Colonic mucosa (tissue), 4 donors: ENCODE data around the gene CTAG1A. TPM values are rescaled to one million over a fixed set of nuclear protein-coding genes. Genes with fewer than 3 reads are reported as not detected.
"Not testable (repeated sequence)": the region's sequence is repeated elsewhere in the genome, so short reads cannot be mapped to it uniquely, and the experiment has no call there.

Experiments used
- DNase-seq: peaks from one replicate; pipeline ENCODE4 v3.0.0-alpha.2; 2020
- H3K27ac ChIP-seq: fragments of 200-600 bp; one replicate; pipeline ENCODE4 v1.8.0; 2021
- H3K27me3 ChIP-seq: fragments of 200-600 bp; one replicate; pipeline ENCODE4 v1.8.0; 2021
- H3K36me3 ChIP-seq: fragments of 200-600 bp; one replicate; pipeline ENCODE4 v1.8.0; 2021
- H3K4me1 ChIP-seq: fragments of 200-600 bp; one replicate; pipeline ENCODE4 v1.8.0; 2021; ENCODE audit warnings: mild to moderate bottlenecking
- H3K4me3 ChIP-seq: fragments of 200-600 bp; one replicate; pipeline ENCODE4 v1.8.0; 2021
- H3K9ac ChIP-seq, 2 donors: one replicate each; pipeline ENCODE4 v1.7.0; 2013; ENCODE audit warnings: control low read depth in 2 of 2, low read depth in 2 of 2, low read length in 2 of 2
- H3K9me3 ChIP-seq: fragments of 200-600 bp; one replicate; pipeline ENCODE4 v1.8.0; 2021
- intact Hi-C: fragments of 100-400 bp; cut with DNase I; formaldehyde crosslinking; loops from one replicate; pipeline ENCODE4 v1.14.1; 2022
- total RNA-seq, 2 donors: library from RNA; stranded (reverse); fragmentation: NEBNext Ultra II Directional in 1 of 2; extraction: Animal tissue kit (Norgen Biotek cat#: 25700) in 1 of 2; gene quantifications; one replicate each; pipeline ENCODE4 v1.2.1, GENCODE V29; 2021
- TF ChIP-seq, protein P1 (sequence below): fragments of 200-600 bp; IDR thresholded peaks from one replicate; pipeline ENCODE4 v1.8.0; 2022; ENCODE audit warnings: antibody characterized with exemption, mild to moderate bottlenecking
- donor health status: healthy.
- donor health status: DM: no; HTN: no; CAD: no.
- donor health status: DM: no; HTN: no; CAD: no.

The CTAG1A gene
- total RNA-seq, 2 donors from 2014 or later, result not detected

DNA sequence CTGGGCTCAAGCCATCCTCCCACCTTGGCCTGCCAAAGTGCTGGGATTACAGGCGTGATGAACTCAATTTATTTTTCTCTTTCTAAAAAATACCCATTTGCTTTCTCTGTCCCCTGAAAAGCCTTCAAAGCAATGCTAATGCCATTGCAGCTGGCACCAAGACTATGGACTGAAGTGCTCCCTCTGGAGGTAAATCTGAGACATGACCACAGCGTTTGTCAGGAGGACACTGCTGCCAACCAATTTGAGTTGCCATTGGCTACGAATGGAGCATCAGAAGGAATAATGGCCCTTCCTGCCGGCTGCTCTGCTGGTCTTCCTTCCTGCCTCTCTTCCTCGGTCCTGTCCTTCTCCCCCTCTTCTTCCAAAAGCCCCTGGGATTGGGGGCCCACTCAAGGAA lies 9.9 kb upstream of the CTAG1A start:
- H3K4me3 ChIP-seq, DNase-seq: not testable (repeated sequence)

GRCh38 chrX:154582994-154583393 lies 1.9 kb upstream of the CTAG1A start:
- H3K27ac ChIP-seq, DNase-seq, H3K9me3 ChIP-seq, intact Hi-C loops, H3K27me3 ChIP-seq, H3K4me1 ChIP-seq, H3K36me3 ChIP-seq, H3K9ac ChIP-seq, H3K4me3 ChIP-seq: not testable (repeated sequence)

More for the DNA sequence above, 9.9 kb upstream of the CTAG1A start:
- H3K9me3 ChIP-seq, H3K27ac ChIP-seq, H3K27me3 ChIP-seq, H3K36me3 ChIP-seq, H3K9ac ChIP-seq, H3K4me1 ChIP-seq, intact Hi-C loops: not testable (repeated sequence)

- H3K9ac ChIP-seq, H3K9me3 ChIP-seq, intact Hi-C loops, H3K27ac ChIP-seq, H3K4me1 ChIP-seq, DNase-seq, H3K36me3 ChIP-seq, H3K4me3 ChIP-seq, H3K27me3 ChIP-seq: not testable (repeated sequence)
These were observed 5.5 kb downstream of the CTAG1A start for GRCh38 chrX:154590415-154590814.

- TF ChIP-seq, protein P1, sequence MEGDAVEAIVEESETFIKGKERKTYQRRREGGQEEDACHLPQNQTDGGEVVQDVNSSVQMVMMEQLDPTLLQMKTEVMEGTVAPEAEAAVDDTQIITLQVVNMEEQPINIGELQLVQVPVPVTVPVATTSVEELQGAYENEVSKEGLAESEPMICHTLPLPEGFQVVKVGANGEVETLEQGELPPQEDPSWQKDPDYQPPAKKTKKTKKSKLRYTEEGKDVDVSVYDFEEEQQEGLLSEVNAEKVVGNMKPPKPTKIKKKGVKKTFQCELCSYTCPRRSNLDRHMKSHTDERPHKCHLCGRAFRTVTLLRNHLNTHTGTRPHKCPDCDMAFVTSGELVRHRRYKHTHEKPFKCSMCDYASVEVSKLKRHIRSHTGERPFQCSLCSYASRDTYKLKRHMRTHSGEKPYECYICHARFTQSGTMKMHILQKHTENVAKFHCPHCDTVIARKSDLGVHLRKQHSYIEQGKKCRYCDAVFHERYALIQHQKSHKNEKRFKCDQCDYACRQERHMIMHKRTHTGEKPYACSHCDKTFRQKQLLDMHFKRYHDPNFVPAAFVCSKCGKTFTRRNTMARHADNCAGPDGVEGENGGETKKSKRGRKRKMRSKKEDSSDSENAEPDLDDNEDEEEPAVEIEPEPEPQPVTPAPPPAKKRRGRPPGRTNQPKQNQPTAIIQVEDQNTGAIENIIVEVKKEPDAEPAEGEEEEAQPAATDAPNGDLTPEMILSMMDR, result no peak
- Histone ChIP-seq H3K4me1 (no peaks in the 10 kb centered on the region), H3K9ac (no peak overlapping the region), H3K4me3 (no peak overlapping the region), H3K27me3 (no peaks in the 10 kb centered on the region), H3K36me3 (no peaks in the 10 kb centered on the region), H3K27ac (no peak overlapping the region), H3K9me3 (no peaks in the 10 kb centered on the region)
- intact Hi-C loops, result no loop called here
- no peak for DNase-seq
These were observed 7.6 kb downstream of the CTAG1A start for GRCh38 chrX:154592505-154592904.

- DNase-seq, result no peak
- H3K27me3 ChIP-seq, result no peaks in the 10 kb centered on the region
- no peak overlapping the region for H3K27ac ChIP-seq
- no peak overlapping the region for H3K4me3 ChIP-seq
- H3K4me1 ChIP-seq, result no peaks in the 10 kb centered on the region
- H3K9ac ChIP-seq, result no peak overlapping the region
- intact Hi-C loops, result no loop called here
- H3K36me3 ChIP-seq, result no peaks in the 10 kb centered on the region
- no peaks in the 10 kb centered on the region for H3K9me3 ChIP-seq
- TF ChIP-seq, protein P1, result no peak
These were observed 8.3 kb downstream of the CTAG1A start for GRCh38 chrX:154593201-154593600.

GRCh38 chrX:154594491-154594890 lies 9.6 kb downstream of the CTAG1A start:
- Histone ChIP-seq H3K27me3 (no peaks in the 10 kb centered on the region), H3K27ac (no peak overlapping the region), H3K36me3 (no peaks in the 10 kb centered on the region), H3K9me3 (no peaks in the 10 kb centered on the region), H3K4me3 (no peak overlapping the region), H3K9ac (no peak overlapping the region), H3K4me1 (no peaks in the 10 kb centered on the region)
- TF ChIP-seq, protein P1, result no peak
- intact Hi-C loops, result no loop called here
- no peak for DNase-seq

GRCh38 chrX:154595559-154596249 lies 10.8 kb downstream of the CTAG1A start:
- H3K9me3 ChIP-seq, result no peaks in the 10 kb centered on the region
- no peak overlapping the region for H3K4me3 ChIP-seq
- intact Hi-C loops, result no loop called here
- no peak overlapping the region for H3K9ac ChIP-seq
- no peak overlapping the region for H3K27ac ChIP-seq
- no peaks in the 10 kb centered on the region for H3K4me1 ChIP-seq
- DNase-seq, result no peak
- TF ChIP-seq, protein P1, result no peak
- no peaks in the 10 kb centered on the region for H3K36me3 ChIP-seq
- no peaks in the 10 kb centered on the region for H3K27me3 ChIP-seq
